ENCODE results near the gene SSH2.

GRCh38 chr17:29698837-29699236 is 231.2 kb downstream of the SSH2 start:
- TF ChIP-seq POLR2A (IDR thresholded peaks at IDR 0.05; ENCODE audit: insufficient read depth in 1 of 2, low read depth in 2 of 2, low read length in 2 of 2) (no peak), NFATC3 (CRISPR knock-in tag; IDR thresholded peaks at IDR 0.05) (no peak), LBX2 (CRISPR knock-in tag; IDR thresholded peaks at IDR 0.05; ENCODE audit: borderline replicate concordance) (no peak), EZH2 (conservative IDR thresholded peaks at IDR 0.05; ENCODE audit: low read depth, low read length) (no peak)

Measured in HepG2 (cell line).